GM18519 (cell line): ENCODE measurements around the gene ANP32B.
A peak's percentile ranks its signal among the peaks of the same experiment; 100 is the strongest.

Source experiments
- ATAC-seq: cut with Tn5 transposase; IDR thresholded peaks from one replicate; pipeline ENCODE4 v1.9.1; 2021; ENCODE audit warnings: mild to moderate bottlenecking, moderate library complexity; ENCODE audit not compliant: unreplicated experiment, low FRiP score

The ANP32B gene

DNA sequence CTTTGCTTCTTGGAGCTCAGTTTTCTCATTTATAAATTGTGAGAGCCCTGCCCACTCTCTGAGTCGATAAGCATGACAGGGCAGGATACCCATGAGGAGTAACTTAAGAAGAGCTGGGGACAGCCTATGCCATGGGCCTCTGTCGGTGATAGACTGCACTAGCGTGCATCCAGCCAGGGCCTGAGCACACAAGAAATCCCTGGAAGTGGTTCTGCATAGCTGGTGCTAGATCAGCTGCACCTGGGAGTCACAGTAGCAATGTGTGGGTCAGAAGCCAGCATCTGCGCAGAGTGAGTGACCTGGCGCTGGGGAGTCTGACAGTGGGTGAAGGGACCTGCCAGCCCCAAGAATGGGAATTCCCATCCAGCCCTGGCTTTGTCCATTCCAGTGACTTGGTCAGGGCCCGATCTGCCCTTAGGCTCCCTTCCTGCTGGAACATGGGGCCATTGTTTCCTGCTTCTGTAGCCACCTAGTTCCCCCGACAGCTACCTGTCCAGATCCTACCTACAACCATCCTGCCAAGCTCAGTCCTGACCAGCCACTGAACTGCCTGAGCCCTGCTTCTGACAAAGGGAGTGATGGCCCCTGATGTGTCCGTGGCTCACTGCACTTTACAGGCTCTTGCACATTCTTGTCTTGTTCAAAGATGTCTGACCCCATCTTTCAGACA is 37.5 kb downstream of the ANP32B start:
- ATAC-seq: no peak

DNA sequence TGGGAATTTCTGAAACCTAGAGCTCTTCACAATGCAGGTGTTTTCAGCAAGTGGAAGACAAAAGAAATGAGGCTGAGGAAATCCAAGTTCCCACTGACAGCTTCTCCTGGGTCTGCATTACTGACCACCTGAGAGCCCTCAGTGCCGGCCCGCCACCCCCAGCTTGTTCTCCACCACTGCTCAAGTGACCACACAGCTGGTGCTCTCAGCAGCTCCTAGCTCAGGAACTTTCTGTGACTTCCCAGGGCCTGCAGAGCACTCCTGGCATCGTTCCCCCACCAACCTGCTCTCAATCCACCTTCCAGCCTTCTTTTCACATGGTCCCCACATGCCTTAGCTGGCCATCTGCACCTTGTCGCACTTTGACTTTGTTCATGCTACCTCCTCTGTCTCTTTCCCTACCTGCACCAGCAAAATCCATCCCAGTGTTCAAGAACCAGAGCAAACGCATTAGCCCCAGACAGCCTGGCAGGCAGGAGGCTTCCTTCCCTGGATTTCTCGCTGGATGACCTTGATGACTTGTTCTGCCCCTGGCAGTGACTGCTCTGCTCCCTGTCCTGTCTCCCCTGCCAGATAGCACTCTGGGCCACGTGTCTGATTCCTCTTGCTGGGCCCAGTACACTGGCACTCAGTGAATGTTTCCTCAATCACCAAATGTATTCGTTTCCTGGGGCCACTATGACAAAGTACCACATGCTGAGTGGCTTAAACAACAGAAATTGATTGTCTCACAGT is 38.3 kb downstream of the ANP32B start:
- no peak for ATAC-seq

DNA sequence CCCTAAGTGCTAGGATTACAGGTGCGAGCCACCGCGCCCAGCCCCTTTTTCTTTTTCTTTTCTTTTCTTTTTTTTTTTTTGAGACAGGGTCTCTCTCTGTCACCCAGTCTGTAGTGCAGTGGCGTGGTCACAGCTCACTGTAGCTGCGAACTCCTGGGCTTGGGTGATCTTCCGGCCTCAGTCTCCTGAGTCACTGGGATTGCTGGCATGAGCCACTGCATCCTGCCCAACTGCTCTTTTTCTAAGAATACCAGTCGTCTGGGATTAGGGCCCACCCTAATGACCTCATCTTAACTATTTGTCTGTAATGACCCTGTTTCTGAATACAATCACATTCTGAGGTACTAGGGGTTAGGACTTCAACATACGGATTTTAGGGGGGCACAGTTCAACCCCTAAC is 39.3 kb downstream of the ANP32B start:
- ATAC-seq: no peak

DNA sequence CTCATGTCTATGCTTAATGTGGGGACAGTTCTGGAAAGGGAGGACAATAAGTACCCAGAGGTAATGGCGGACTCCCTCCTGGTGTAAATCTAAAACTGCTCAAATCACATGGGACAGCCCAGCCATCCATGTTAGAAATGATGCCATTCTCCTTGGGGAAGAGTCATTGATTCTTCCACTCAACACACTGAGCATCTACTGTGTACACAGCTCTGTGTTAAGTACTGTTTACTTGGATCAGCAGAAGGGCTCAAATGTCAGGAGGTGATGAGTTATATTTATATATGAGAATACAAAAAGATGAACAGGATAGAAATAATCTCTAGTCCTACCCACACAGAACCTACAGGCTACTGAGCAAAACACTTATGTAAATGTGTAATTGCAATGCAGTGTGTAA is 41.6 kb downstream of the ANP32B start:
- ATAC-seq: no peak

DNA sequence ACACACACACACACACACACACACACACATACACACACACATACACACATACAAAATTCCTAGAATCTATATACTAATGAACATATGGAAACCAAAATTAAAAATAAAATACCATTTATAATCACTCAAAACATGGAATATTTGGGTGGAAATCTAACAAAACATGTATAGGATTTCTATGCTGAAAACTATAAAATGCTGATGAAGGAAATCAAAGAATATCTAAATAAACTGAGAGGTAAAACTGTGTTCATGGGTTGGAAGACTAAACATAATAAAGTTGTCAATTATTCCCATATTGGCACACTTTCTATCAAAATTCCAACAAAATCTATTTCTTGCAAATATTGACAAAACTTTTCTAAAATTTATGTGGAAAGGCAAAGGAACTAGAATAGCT is 48.0 kb downstream of the ANP32B start:
- ATAC-seq: no peak

- no peak for ATAC-seq
These were observed 48.8 kb downstream of the ANP32B start for GRCh38 chr9:98031935-98032334.

DNA sequence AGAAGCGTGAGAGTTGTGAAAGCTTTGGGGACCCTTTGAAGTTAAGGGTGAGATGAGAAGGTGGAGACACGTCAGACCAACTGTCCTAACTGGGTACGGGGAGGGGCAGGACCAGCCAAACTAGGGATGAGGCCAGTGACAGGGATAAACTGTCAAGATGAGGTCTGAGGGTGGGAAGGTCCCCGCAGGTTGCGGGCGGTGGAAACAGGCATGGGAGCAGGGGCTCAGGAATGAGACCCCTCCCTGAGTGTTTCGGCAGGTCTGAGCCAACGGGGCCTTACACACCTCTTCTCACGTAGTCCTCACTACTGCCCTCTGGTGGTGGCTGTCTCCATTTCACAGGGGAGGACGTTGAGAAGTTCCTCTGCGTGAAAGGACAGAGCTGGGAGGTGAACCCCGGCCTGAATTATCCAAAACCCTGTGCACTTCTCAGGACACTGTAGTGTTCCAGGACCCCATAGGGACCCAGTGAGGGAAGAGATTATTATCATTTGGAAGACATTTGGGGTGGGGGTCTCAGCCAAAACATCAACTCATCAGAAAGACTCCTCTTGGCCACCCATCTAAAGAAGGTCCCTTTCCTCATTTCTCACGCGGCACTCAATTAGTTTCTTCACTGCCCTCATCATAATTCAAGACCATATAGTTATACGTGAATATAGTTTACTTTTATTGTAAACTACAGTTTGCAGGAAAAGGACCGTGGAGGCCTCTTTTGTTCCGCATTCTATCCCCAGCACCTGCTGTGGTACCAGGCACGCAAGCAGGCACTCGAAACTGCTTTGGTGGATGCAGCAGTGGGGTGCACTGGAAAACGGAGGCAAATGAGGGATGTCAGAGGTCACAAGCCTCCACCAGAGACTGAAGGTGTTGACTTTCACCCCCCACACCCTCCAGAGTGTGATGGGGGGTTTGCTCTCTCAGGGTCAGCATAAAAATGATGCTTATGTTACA is 51.7 kb downstream of the ANP32B start:
- ATAC-seq: peak; percentile 40

- ATAC-seq: no peak
These were observed 54.2 kb downstream of the ANP32B start for GRCh38 chr9:98037357-98037756.

DNA sequence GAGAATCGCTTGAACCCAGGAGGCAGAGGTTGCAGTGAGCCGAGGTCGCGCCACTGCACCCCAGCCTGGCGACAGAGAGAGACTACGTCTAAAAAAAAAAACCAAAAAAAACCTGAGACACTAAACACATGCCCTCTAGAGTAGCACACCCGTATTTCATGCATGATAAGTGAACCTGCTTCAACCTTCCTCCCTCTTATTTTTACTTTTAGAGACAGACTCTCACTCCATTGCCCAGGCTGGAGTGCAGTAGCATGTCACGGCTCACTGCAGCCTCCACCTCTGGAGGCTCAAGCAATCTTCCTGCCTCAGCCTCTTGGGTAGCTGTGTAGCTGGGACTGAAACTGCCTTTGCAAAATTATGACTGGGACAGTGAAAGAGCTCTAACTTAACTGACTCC is 55.8 kb downstream of the ANP32B start:
- ATAC-seq: no peak

GRCh38 chr9:98039607-98040017 is 56.5 kb downstream of the ANP32B start:
- no peak for ATAC-seq

DNA sequence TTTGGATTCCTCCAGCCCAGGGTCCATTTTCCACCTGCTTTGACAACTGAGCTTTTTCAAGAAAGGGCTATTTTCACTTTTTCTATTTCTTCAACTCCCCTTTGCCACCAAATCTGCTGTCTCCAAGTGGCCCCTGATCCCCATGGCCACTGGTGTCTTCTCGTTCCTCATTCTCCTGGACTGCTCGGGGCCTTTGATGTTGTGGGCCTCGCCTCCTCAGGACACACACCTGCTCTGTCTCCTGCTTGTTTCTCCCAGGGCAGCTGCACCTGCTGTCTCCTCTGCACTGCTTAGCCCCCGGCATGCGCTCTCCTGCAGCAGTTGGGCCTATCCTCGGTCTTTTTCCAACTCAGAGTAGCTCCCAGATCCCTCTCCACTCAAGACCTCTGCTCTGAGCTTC is 57.1 kb downstream of the ANP32B start:
- ATAC-seq: no peak

DNA sequence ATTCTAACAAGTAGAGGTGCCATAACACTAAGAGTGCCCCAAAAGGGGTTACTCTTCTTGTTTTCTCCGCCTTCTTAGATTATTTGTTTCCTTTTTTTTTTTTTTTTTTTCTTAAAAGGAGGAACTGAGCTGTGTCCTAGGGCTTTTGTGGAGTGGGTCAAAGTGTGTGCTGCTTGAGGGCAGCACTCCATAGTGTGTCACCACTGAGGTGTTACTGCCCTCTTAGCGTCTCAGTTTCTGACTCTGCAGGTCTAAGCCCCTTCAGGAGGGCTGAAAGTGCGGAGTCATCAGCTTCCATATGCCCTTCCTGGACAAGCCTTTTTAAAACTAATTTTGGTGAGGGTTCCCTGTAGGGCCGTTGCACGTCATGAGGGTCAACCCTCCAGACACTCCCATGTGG is 60.8 kb downstream of the ANP32B start:
- ATAC-seq: no peak

GRCh38 chr9:98045234-98046179 is 62.4 kb downstream of the ANP32B start:
- no peak for ATAC-seq

GRCh38 chr9:98046180-98046543 is 63.0 kb downstream of the ANP32B start:
- no peak for ATAC-seq

DNA sequence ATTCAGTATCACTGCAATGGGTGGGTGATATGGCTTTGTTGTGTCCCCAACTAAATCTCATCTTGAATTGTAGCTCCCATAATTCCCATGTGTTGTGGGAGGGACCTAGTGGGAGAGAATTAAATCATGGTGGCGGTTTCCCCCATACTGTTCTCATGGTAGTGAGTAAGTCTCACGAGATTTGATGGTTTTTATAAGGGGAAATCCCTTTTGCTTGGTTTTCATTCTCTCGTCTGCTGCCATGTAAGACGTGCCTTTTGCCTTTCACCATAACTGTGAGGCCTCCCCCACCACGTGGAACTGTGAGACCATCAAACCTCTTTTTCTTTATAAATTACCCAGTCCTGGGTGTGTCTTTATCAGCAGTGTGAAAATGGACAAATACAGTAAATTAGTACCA is 63.9 kb downstream of the ANP32B start:
- ATAC-seq: no peak

DNA sequence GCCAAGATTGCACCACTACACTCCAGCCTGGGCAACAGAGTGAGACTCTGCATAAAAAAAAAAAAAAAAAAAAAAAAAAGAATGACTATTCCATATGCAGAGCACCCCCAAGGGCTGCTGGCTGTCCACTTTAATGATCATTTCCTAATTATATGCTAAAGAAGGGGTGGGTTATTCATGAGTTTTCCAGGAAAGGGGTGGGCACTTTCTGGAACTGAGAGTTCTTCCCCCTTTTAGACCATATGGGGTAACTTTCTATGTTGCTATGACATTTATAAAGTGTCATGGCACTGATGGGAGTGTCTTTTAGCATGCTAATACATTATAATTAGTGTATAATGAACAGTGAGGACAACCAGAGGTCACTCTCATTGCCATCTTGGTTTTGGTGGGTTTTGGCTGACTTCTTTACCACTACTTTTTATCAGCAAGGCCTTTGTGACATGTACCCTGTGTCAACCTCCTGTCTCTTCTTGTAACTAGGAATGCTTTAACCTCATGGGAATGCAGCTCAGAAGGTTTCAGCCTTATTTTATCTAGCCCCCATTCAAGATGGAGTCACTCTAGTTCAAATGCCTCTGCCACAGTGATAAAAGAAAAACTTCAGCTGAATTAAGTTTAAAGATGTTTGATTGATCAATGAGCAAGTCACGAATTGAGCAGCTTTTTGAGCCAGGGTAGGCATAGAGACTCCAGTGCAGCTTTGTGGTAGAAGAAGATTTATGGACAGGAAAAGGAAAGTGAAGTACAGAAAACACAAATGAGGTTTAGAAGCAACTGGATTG is 66.3 kb downstream of the ANP32B start:
- no peak for ATAC-seq

DNA sequence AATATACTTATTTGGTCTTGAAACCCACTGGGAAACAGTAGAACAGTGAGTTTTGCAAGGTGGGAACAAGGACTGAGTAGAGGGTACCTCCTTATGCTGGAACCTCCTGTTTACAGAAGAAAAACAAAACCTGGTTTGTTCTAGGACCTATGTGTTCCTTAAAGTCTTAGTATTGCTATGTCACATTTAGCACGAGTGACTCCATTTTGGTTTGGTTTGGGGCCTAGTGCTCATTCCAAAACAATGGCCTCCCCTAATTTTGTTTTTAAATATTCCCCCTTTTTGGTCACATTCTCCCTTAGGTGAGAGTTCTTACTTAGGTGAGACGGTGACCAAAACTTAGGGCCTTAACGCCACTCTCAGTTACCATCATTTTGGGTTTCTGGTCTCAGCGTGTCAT is 67.2 kb downstream of the ANP32B start:
- no peak for ATAC-seq

- ATAC-seq: no peak
These were observed 71.3 kb downstream of the ANP32B start for GRCh38 chr9:98054376-98054951.
